HG03378 (cell line): ENCODE data around the gene SH3PXD2A.

ENCODE experiments used
- ATAC-seq: cut with Tn5 transposase; IDR thresholded peaks from one replicate; pipeline ENCODE4 v1.9.1; 2021; ENCODE audit warnings: mild to moderate bottlenecking, moderate library complexity; ENCODE audit not compliant: unreplicated experiment

Gene SH3PXD2A

DNA sequence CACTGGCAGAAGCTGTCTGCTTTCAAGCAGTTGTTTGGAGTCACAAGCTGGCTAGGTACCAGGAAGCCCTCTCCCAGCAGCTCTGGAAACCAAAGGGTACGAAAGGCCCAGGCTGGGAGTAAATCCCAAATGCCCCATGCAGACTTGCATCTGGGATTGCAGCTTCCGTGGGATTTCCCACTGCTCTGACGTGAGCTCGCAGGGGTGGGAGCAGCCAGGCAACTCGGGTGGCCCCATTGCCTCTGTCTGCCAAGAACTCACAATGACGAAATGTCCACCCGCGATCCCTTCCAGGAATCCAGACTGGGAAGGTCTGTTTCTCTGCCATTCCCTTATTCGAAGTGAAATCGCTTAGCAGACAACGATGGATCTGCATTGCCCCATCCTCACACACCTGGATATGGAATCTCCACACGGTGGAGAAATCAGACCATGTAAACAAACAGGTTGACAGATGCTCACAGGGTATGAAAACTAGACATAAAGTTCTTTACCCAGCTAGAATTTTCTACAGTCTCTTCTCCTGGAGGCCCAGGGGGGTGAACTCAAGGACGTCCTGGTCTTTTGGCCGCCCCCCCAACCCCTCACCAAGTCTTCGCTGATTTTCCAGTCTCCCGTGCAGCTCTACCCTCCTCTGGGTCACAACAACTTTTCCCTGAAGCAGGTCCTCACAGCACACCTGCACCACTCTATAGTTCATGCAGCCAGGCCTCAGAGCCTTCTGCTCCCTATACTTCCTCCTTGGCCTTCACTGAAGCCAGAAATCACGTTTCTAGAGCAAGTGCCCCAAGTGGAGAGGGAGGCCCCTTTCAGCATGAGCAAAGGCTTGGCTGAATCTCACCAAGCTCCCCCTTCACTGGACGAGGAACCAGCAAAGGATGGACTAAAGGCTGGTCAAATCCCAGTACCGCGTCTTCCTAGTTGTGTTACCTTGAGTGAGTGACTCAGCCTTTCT is 20.0 kb downstream of the SH3PXD2A start:
- no peak for ATAC-seq

DNA sequence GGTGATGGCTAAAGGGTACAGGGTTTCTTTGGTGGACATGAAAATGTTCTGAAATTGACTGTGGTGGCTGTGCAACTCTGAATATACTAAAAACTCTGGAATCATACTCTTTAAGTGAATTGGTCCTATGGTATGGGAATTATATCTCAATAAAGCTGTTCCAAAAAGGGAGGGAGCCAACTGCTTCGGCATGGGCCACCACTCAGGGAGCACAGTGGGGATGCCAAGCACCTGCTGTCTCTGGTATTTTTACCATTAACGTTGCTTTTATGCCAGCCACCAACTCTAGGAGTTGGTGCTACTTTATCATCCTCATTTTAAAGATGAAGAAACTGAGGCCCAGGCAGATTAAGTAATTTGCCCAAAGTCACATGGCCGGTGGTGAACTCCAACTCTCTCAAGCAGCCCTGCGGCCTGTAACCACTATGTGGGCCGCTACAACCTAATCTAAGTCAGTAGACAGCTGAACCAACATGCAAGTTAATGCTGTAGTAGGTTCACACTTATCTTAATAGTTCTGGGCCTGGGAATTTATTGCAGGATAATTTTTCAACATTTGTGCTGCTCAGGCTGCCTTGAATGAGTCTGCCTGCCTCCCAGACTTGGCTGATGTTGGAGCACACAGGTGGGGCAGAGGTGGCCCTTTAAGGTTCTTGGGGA is 20.8 kb downstream of the SH3PXD2A start:
- ATAC-seq, result no peak

DNA sequence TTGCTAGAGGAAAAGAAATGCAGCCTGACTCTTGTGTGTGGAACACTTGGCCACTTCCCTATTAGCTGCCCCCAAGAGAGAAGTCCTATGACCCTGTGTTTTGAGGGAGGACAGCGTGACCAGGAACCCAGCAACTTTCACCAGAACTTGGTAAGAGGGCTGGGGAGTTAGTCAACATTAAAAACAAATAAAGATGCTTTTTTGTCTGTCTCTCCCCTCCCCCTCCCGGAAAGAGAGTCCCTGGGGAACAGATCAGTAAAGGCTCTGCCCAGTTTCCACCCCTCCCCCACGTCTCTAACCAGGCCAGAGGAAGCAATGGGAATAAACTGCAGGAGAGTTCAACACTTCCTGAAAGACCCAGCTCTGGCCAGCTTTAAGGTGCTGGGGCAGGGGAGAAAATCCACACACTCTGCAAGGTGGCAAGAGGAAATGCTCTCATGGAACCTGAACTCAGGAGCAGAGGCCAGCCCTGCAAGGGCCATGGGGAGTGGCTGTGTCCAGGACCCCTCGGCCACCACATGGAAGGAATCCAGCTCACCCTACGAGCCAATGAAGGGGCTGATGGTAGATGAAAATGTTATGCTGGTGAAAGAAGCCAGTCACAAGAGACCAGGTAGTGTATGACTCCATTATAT is 21.5 kb downstream of the SH3PXD2A start:
- ATAC-seq, result no peak

DNA sequence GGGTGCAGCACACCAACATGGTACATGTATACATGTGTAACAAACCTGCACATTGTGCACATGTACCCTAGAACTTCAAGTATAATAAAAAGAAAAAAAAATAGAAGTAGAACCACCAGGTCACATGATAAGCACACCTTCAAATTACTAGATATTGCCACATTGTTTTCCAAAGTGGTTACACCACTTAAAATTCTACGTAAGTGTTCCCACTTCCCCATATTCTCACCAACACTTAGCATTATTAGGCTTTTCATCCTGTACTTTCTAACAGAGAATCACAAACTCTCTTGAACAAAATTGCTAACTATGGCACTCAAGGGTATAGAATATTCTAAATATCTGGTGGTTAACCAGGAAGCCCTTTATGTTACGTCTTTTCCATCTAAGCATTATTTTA is 22.6 kb downstream of the SH3PXD2A start:
- ATAC-seq, result no peak

DNA sequence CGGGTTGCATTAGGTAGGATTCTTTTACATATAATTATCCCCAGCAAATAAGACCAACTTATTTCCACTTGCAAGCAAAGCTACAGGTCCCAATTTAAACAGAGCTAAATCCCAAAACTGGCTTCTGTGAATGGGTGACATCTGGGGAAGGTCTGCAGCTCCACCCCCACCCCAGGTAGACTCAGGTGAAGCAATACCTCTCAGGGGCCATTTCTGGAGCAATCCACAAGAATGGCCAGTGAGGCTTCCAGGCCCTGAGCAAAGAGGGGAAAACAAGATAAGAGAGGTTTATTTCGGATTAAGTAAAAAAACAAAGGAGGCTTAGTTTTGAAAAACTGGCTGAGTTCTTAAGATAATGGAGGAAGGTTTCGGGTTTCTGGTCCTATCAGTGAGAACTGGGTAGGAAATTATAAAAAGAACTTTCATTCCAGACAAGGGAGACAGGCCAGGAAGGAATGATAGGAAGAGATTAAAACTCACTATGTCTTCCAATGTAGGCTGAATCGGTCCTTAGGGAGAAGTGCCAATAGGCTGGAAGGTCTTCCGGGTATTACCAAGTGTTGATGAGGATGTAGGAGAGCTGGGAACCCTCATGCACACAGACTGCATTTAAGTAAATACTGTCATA is 25.4 kb downstream of the SH3PXD2A start:
- ATAC-seq, result no peak

DNA sequence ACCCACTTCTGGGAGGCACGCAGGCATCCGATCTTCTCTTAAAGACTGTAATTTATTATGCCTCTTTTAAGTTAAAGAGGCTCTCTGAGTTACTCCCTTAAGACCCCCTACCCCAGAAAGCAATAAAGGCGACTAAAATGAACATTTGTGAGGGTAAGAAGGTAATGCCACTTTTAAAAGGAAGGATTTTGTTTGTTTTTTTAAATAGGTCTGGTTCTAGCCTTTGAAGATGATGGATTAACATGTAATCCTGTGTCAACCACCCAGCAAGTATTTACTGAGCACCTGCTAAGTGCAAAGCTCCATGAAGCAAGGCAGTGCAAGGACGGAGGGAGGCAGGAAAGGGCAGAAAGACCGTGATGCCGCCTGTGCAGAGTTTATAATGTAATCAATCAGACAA is 26.1 kb downstream of the SH3PXD2A start:
- ATAC-seq, result no peak

DNA sequence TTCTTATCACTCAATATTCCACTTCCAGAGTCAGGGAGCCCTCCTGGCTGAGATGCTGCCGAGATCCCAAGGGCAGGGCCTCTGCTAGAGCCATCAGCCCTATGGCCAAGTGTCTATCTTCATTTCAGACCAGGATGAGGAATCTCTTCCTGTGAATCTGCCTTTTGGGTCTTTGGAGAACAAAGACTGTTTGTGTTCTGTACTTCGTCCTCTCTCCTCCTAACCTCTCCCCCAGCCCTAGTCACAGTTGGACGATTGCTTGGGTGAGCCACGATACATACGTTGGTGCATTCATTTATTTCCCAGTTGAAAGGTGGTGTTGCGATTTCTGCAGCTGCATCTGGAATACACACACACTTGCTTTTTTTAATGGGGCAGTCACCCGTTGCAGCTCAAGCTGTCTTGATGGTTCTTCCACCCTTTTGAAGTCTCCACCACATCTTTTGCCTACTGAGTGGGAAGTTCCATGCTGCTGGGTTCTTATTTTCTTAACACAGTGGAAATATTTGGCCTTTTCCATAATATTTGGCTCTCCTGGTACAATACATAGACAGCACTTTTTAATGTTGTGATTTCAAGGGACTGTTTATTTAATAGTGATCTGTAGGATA is 26.7 kb downstream of the SH3PXD2A start:
- no peak for ATAC-seq

DNA sequence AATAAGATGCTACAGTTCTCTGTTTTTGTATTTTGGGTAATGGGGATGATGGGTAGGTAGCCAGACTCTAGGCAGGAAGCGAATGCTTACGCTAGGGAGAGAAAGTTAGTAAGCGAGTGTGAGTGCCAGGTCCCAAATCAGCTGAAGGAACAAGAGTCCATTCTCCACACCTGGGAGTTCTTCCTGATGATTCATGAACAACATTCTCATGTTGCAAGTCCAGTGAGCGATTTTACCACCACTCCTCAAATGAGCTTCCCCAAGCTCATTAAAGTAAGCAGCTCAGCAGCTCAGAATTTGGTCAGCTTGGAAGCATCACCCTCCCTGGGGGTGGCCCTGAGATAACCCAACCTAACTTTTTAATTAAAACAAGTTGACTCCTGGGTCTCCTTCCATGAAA is 27.3 kb downstream of the SH3PXD2A start:
- ATAC-seq, result no peak

DNA sequence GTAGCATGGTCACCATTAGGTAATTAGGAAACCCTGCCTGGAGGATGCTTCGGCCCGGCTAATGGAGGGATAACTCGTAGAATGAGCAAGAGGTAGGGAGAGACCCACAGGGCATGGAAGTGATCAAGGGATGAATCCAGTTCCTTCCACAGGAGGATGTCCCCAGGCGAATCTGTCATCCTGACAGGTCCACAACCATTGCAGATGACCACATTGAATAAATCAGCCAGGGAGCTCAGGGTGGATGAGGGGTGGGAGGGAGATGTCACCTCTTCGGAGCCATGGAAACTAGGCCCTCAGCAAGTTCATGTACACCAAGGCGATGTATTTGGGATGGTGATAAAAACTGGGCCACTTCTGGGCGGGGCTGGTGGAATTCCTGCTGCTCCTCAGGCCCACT is 28.5 kb downstream of the SH3PXD2A start:
- ATAC-seq, result no peak

DNA sequence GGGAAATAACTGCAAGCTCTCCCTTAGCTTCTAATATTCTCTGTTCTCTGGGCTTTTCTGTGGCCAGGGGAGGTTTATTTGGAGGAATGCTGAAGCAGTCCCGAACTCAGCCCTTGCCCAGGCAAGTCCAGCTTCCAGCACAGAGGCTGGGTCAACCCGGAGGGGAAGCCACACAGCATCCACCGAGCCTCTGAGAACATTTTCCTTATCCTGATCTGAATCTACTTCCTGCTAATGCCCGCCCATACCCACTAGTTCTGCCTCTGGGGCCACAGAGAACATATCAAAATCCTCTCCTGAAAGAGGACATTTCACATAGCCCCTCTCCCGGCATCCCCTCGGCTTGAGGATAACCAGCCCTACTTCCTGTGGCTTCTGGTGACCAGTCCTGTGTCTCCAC is 31.1 kb downstream of the SH3PXD2A start:
- ATAC-seq, result no peak

DNA sequence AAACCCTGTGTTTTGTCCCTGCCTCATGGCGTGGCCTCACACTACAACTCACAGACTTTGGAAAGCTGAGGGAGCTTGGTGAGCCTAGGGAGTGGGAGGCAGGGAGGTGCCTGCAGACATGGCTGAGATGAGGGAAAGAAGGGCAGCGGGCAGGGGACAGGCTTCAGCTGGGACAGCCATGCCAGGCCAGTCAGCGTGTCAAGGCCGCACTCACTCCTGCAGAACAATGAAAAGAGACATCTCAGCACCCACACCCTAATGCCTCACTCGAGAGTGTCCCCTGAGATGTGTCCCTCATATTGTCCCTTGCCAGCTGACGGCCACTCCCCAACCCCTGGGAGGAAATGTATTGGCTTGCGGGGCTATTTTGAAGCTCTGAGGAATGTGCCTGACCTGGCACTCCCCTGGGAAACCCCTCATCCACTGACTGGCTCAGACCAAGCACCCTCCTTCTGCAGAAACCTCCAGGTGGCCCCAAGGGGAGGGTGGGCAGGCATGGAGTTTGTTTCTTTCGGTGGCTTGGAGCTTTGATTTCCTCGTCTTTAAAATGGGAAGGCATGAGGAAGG is 31.6 kb downstream of the SH3PXD2A start:
- ATAC-seq, result no peak

DNA sequence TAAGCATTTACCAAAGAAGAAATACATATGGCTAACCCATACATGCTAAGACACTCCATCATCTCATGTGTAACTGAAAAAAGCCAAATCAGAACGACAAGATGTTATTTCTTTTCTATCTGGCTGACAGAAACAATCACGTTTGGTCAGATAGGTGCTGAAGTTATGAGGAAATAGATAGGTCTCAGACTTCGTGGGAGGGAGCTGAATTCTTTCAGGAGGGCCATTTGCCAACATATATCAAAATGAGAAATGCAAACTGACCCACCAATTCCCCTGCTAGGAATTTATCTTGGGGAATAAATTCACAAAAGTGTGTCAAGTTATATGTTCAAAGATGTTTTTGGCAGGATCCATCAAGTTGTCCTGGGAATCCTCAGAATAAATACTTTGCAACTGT is 32.6 kb downstream of the SH3PXD2A start:
- no peak for ATAC-seq

DNA sequence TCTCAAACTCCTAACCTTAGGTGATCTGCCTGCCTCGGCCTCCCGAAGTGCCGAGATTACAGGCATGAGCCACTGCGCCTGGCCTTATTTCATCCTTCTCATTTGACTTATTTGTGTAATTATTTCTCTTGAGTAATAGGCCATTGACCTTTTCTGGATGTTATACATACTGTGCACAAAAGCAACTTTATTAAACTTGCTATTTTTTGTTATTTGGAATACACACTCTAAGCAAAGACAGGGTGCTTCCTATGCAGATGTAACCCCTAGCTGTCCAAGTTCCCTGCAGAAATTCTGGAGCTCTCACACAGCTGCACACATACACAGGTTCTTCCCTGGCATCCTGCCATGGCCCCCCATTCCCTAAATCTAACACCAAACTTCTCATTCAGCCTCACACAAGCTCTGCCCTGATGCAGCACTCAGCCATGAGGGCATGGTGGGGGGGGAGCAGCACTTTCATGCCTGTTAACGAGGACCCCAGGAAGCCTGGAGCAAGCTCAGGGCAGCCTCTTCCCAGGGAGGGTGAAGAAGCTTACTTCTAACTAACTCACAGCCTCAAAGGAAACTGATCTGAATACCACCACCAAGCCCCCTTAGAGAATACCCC is 33.2 kb downstream of the SH3PXD2A start:
- no peak for ATAC-seq

DNA sequence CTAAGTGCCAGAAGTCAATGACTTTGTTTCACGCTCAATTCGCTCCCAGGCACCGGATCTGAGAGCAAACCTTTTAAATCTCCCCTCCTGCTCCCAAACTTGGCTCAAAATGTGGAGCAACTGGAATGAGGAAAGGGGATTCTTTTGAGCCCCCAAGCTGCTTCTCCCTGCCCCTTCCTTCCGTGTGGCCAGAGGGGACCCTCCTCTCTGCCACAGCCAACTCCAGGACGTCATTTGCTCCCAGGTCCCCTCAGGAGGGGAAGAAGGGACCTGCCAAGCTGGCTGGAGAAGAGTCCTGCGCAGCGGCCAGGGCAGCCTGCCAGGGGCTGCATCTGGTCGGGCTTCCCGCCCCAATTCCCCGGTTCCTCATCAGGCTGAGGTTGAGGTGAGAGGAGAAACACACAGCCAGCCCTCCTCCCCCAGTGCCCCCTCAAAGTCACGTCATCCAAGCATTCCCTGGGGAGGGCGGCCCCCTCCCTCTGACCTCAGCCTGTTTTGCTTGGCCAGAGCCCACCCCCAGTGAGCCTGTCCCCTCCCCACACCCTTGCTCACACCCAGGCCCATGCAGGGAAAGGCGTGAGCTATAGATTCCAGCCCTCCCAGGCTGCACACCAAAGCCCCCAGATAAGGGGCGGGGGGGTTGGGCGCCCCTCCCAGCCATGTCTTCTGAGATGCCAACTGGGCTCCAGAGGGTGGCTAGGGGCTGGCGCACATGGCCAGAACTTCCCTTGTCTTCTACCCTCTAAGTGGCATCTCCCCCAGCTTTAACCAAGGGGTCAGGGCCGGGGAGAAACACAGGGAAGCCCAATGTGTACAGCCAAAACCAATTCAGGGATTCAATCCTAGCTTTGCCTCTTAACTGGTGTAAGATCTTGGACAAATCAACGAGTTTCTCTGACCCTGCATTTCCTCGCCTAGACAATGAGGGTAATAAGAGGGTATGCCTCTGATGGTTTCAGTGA is 35.0 kb downstream of the SH3PXD2A start:
- no peak for ATAC-seq

DNA sequence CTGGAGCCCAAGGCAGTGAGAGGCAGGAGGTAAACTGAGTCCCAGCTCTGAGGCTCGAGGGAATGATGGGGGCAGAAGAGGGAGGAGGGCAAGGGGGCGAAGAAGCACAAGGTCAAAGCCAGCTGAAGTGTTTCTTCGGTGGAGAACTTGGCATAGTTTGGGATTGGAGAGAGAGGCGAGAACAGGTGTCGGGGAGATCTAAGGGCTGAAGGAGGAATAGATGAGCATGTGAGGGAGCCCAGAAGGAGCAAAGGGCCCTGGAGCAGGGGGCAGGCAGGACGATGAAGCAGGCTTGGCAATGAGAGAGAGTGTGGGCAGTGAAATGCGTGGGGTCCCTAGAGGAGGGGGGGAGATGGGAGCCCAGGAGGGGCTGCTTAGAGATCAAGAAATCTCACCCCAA is 35.9 kb downstream of the SH3PXD2A start:
- no peak for ATAC-seq

DNA sequence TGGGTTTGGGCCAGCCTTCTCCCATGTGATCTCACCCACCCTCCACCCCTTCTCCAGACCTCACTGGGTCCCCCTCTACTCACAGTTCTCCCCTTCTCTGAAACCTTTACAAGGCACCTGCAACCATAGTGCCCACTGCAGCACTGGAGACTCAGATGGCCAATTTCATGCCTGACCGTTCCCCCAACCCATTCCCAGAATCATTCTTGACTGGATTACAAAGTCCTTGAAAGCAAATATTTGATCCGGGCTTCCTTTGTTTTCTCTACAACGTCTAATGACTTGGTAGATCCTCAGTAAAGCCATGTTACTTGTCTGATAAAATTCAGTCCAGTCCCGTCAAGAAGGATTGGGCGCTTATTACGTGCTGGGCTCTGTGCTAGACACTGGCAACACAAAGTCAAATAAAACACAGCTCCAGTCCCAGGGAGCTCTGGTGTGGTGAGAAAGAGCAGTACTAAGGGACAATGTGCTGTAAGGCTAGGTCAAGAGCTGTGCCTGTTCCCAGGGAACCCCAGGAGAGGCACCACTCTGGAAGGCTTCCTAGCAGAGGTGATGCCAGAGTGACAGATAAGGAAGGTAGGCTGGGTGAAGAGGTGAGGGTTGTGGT is 36.5 kb downstream of the SH3PXD2A start:
- no peak for ATAC-seq

DNA sequence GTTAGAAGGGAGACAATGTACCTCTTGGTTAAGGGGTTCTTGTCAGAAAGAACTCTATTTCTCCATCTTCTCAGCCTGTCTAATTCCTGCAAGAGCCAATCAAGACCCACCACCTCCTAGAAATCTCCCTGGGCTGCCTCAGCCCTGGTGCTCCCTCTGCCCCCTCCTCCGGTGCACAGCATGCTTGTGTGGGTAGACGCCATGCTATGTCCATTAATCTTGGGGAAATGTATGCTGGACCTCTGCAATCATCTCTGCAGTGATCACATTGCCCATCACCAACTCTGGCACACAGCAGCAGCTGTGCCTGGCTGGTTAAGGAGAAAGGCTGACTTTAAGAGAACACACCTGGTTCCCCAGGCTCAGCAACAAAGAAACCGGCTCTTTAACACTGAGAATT is 37.3 kb downstream of the SH3PXD2A start:
- ATAC-seq, result no peak

DNA sequence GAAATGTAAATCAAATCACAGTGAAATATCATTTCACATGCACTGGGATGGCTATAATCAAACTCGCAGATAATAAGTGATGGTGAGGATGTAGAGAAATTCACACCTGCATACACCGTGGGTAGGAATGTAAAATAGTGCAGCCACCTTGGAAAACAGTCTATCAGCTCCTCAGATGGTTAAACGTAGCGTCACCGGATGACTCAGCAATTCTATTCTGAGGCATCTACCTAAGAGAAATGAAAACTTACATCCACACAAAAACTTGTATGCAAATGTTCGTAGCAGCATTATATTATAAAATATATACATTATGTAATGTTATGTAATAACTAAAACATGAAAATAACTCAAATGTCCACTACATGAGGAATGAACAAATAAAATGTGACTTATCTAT is 38.9 kb downstream of the SH3PXD2A start:
- ATAC-seq, result no peak
